Lung (tissue), 12 donors: ENCODE data around the gene MTUS2. TPM values are rescaled to one million over a fixed set of nuclear protein-coding genes. Genes with fewer than 3 reads are reported as not detected.

Experiments used
- ATAC-seq: fragments of 200-7000 bp; cut with Tn5 transposase; one replicate; pipeline ENCODE4 v1.9.1; 2020; ENCODE audit warnings: moderate number of reproducible peaks; ENCODE audit not compliant: insufficient read depth, low FRiP score
- DNase-seq, 3 donors: peaks; one replicate each; pipeline ENCODE4 v3.0.0-alpha.2; 2013 to 2017
- H3K27ac ChIP-seq, 2 donors: one replicate each; pipeline ENCODE4 v1.5.1; 2013; ENCODE audit warnings: mild to moderate bottlenecking in 2 of 2, moderate library complexity in 2 of 2, control low read depth in 1 of 2, inconsistent platforms in 1 of 2, low read depth in 1 of 2, low read length in 1 of 2
- H3K27me3 ChIP-seq, 3 donors: one replicate each; pipeline ENCODE4 v1.5.1; 2013; ENCODE audit warnings: low read length in 2 of 3; ENCODE audit not compliant: control insufficient read depth in 3 of 3, insufficient read depth in 3 of 3
- H3K36me3 ChIP-seq, 4 donors: one replicate each; pipeline ENCODE4 v1.5.1; 2013; ENCODE audit warnings: low read length in 4 of 4, mild to moderate bottlenecking in 1 of 4, moderate library complexity in 1 of 4; ENCODE audit not compliant: control insufficient read depth in 4 of 4, insufficient read depth in 4 of 4
- H3K4me1 ChIP-seq, 5 donors: one replicate each; pipeline ENCODE4 v1.5.1; 2013; ENCODE audit warnings: low read length in 5 of 5, mild to moderate bottlenecking in 2 of 5, moderate library complexity in 1 of 5; ENCODE audit not compliant: control insufficient read depth in 5 of 5, insufficient read depth in 5 of 5
- H3K4me3 ChIP-seq: one replicate; pipeline ENCODE4 v1.5.1; 2013; ENCODE audit warnings: mild to moderate bottlenecking, control low read depth, moderate library complexity
- H3K9ac ChIP-seq, 2 donors: one replicate each; pipeline ENCODE4 v1.5.1; 2013; ENCODE audit warnings: low read length in 2 of 2, control low read depth in 1 of 2; ENCODE audit not compliant: insufficient read depth in 1 of 2
- H3K9me3 ChIP-seq, 4 donors: one replicate each; pipeline ENCODE4 v1.5.1; 2013; ENCODE audit warnings: low read length in 3 of 4, mild to moderate bottlenecking in 1 of 4, moderate library complexity in 1 of 4; ENCODE audit not compliant: control insufficient read depth in 4 of 4, insufficient read depth in 3 of 4
- CTCF ChIP-seq: IDR thresholded peaks from 2 replicates; pipeline ENCODE4 v1.5.1; 2012; ENCODE audit warnings: mild to moderate bottlenecking; ENCODE audit errors: control extremely low read depth, extremely low read depth
- WGBS, 2 donors: extraction: QIAGEN DNeasy Blood & Tissue Kit; methylation state at CpG; one replicate each; pipeline ENCODE4 v1.1.7; 2013; 5-methylcytosine and 5-hydroxymethylcytosine counted together
- polyA plus RNA-seq, 2 donors: library from polyadenylated mRNA; stranded (reverse); fragments of 200-250 nt; gene quantifications; one replicate each; pipeline ENCODE4 v1.2.1, GENCODE V29; 2013
- total RNA-seq, 2 donors: library from RNA; depleted of rRNA in 1 of 2; stranded (reverse); fragments of >200 nt in 1 of 2; gene quantifications; one replicate each; pipeline ENCODE4 v1.2.1, GENCODE V29; 2014 to 2021
- donor health status: control.
- donor health status: control.
- donor health status: Bipolar disorder and iron deficiency.
- donor health status: healthy.
- donor health status: DM: yes; HTN: yes; CAD: no.

The MTUS2 gene
- total and polyA plus RNA-seq, 4 donors = 0.03 to 0.54 (median 0.08) TPM

- Histone ChIP-seq H3K9me3 (peaks cover 0 to 10% (median 6%) of the 10 kb centered on the region in 4 donors), H3K27me3 (no peaks in the 10 kb centered on the region), H3K4me1 (no peaks in the 10 kb centered on the region), H3K4me3 (no peak overlapping the region), H3K36me3 (no peaks in the 10 kb centered on the region), H3K9ac (no peak overlapping the region), H3K27ac (no peak overlapping the region)
- TF ChIP-seq CTCF = no peak
- WGBS, 2 donors = 62 to 66% methylated on average over 2 of the region's 2 CpGs
- DNase-seq (no peak), ATAC-seq (no peak)
These were observed 52.5 kb downstream of the MTUS2 start for GRCh38 chr13:28872427-28873176.

- DNase-seq = no peak
- no peak for TF ChIP-seq CTCF
- H3K27ac ChIP-seq = no peak overlapping the region
- H3K9ac ChIP-seq = no peak overlapping the region
- ATAC-seq = no peak
- no peaks in the 10 kb centered on the region for H3K27me3 ChIP-seq
- H3K4me1 ChIP-seq = peaks cover 0 to 2% (median 0%) of the 10 kb centered on the region in 5 donors
- H3K36me3 ChIP-seq = no peaks in the 10 kb centered on the region
- H3K9me3 ChIP-seq = peaks cover 0 to 10% (median 5%) of the 10 kb centered on the region in 4 donors
- 89 to 91% methylated on average over 6 of the region's 6 CpGs for WGBS, 2 donors
- no peak overlapping the region for H3K4me3 ChIP-seq
These were observed 55.9 kb downstream of the MTUS2 start for GRCh38 chr13:28875846-28876615.

- Histone ChIP-seq H3K9me3 (peaks cover 0 to 5% (median 2%) of the 10 kb centered on the region in 4 donors), H3K4me1 (peaks cover 0 to 2% (median 0%) of the 10 kb centered on the region in 5 donors), H3K9ac (no peak overlapping the region), H3K4me3 (no peak overlapping the region), H3K27ac (no peak overlapping the region), H3K36me3 (no peaks in the 10 kb centered on the region), H3K27me3 (no peaks in the 10 kb centered on the region)
- DNase-seq (no peak), ATAC-seq (no peak)
- TF ChIP-seq CTCF = no peak
- WGBS, 2 donors = 79 to 92% methylated on average over 4 of the region's 4 CpGs
These were observed 57.3 kb downstream of the MTUS2 start for GRCh38 chr13:28877408-28877807.
